ENCODE results near the gene ZNF764. TPM values are rescaled to one million over a fixed set of nuclear protein-coding genes. Genes with fewer than 3 reads are reported as not detected.

Gene ZNF764
- polyA plus RNA-seq (2013), result 4.2 and 4.4 TPM in 2 replicates

DNA sequence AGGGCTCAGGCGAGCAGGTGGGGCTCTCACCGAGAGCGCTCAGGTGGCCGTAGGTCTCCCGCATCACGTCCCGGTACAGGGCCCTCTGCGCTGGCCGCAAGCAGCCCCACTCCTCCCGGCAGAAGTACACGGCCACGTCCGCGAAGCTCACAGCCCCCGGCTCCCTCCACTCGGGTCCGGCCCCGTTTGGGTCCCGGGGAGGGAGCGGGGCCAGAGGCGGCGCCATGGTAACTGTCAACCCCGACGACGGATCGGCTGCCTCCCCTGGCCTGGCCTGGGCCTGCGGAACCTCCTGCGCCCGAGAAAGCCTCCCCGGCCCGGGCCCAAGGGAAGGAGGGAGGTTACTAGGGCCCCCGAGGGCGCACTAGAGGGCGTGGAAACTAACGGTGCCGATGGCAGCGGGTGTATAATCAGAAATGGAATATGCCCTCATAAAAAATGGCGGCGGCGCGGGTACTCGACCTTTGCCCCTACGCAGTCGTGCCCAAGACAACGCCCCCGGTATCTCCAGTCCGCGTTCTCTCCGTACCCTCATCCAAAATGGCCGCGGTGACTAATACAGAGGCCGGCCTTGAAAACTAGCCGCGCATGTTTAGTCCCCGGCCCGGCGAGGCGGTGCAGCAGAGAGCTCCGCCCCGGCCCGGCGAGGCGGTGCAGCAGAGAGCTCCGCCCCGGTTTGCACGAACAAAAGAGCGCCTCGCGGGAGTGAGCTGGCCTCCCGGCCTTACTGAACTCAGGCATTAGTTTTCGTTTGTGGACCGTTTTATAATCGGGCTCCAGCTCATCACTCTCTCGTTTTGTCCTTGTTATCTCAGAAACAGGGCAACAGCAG lies at the start of gene ZNF764:
Gene ZNF764 (minus strand): TSS at position 418 of the 832 bp plus-strand sequence. CDS start 192 bp downstream, at position 226.
- peak within 1 kb of the TSS; percentile 69 for H2AK5ac ChIP-seq (ENCODE audit: low read length)
- peak within 1 kb of the TSS; percentile 87 for H3K4me3 ChIP-seq (ENCODE audit: low read depth, low read length)
- H3K23ac ChIP-seq (ENCODE audit: low read length), result no peak within 1 kb of the TSS
- peaks cover 6% of the 10 kb centered on the region for H3K79me2 ChIP-seq (ENCODE audit: control insufficient read depth, insufficient read depth, low read length, poor library complexity)
- peak; percentile 99 for DNase-seq
- H2BK5ac ChIP-seq (ENCODE audit: low read depth, low read length, poor library complexity), result peak within 1 kb of the TSS; percentile 81
- no peaks in the 10 kb centered on the region for H3K9me3 ChIP-seq (ENCODE audit: insufficient read depth, low read depth, low read length)
- H3K4me2 ChIP-seq (ENCODE audit: low read length), result peak within 1 kb of the TSS; percentile 90
- peaks cover 4 to 7% of the 10 kb centered on the region in 2 experiments for H3K4me1 ChIP-seq (ENCODE audit: control insufficient read depth in 1 of 2, insufficient read depth in 2 of 2, low read length in 2 of 2)
- peak within 1 kb of the TSS; percentile 82 for H3K4ac ChIP-seq (ENCODE audit: low read depth, low read length)
- H2BK12ac ChIP-seq (ENCODE audit: low read length), result peak within 1 kb of the TSS; percentile 8
- peak within 1 kb of the TSS; percentile 95 for H4K91ac ChIP-seq (ENCODE audit: low read depth, low read length)
- H3K14ac ChIP-seq (ENCODE audit: low read length), result peak within 1 kb of the TSS; percentile 91
- peak within 1 kb of the TSS; percentile 83 for H3K9ac ChIP-seq (ENCODE audit: low read length)
- H2AFZ ChIP-seq (ENCODE audit: insufficient read depth, low read length, poor library complexity), result peak within 1 kb of the TSS; percentile 69
- H3K36me3 ChIP-seq (ENCODE audit: control insufficient read depth in 1 of 2, insufficient read depth in 2 of 2, low read length in 2 of 2), result peaks cover 14% of the 10 kb centered on the region in 2 experiments
- H3K27ac ChIP-seq (ENCODE audit: low read depth, low read length), result peak within 1 kb of the TSS; percentile 75
- peak within 1 kb of the TSS; percentile 86 for H2BK120ac ChIP-seq (ENCODE audit: insufficient read depth, low read length, poor library complexity)
- no CpG with 5 or more reads among the region's 74 CpGs for WGBS (ENCODE audit: extremely low coverage, insufficient coverage, insufficient read length)
- peak within 1 kb of the TSS; percentile 93 for H4K12ac ChIP-seq (ENCODE audit: low read depth, low read length)
- peak within 1 kb of the TSS; percentile 98 for H4K8ac ChIP-seq (ENCODE audit: low read depth, low read length)
- H3K79me1 ChIP-seq (ENCODE audit: low read length), result peaks cover 13% of the 10 kb centered on the region
- peak within 1 kb of the TSS; percentile 86 for H3K18ac ChIP-seq (ENCODE audit: low read length)
- no peaks in the 10 kb centered on the region for H3K27me3 ChIP-seq (ENCODE audit: insufficient read depth, low read length)

DNA sequence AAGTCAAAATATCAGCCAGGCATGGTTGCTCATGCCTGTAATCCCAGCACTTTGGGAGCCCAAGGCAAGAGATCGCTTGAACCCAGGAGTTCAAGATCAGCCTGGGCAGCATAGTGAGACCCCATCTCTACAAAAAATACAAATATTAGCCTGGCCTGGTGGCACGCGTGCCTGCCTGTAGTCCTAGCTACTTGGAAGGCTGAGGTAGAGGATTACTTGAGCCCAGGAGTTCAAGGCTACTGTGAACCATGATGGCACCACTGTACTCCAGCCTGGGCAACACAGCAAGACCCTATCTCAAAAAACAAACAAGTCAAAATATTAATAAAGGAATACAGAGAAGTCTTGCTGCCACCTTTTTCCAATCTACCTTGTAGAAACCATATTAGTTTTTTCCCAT lies 47.8 kb upstream of the ZNF764 start:
- no peak overlapping the region for H3K9ac ChIP-seq (ENCODE audit: low read length)
- no peak overlapping the region for H3K27ac ChIP-seq (ENCODE audit: low read depth, low read length)
- H2AFZ ChIP-seq (ENCODE audit: insufficient read depth, low read length, poor library complexity), result no peak overlapping the region
- peaks cover 5% of the 10 kb centered on the region for H3K79me2 ChIP-seq (ENCODE audit: control insufficient read depth, insufficient read depth, low read length, poor library complexity)
- H3K79me1 ChIP-seq (ENCODE audit: low read length), result peaks cover 5% of the 10 kb centered on the region
- no peak overlapping the region for H3K4me2 ChIP-seq (ENCODE audit: low read length)
- WGBS (ENCODE audit: extremely low coverage, insufficient coverage, insufficient read length), result no CpG with 5 or more reads among the region's 3 CpGs
- H3K9me3 ChIP-seq (ENCODE audit: insufficient read depth, low read depth, low read length), result peaks cover 2% of the 10 kb centered on the region
- H3K4me1 ChIP-seq (ENCODE audit: control insufficient read depth in 1 of 2, insufficient read depth in 2 of 2, low read length in 2 of 2), result no peaks in the 10 kb centered on the region
- no peak overlapping the region for H2AK5ac ChIP-seq (ENCODE audit: low read length)
- no peak overlapping the region for H2BK120ac ChIP-seq (ENCODE audit: insufficient read depth, low read length, poor library complexity)
- no peak overlapping the region for H4K8ac ChIP-seq (ENCODE audit: low read depth, low read length)
- H2BK5ac ChIP-seq (ENCODE audit: low read depth, low read length, poor library complexity), result no peak overlapping the region
- H3K4me3 ChIP-seq (ENCODE audit: low read depth, low read length), result no peak overlapping the region
- H4K91ac ChIP-seq (ENCODE audit: low read depth, low read length), result no peak overlapping the region
- H3K14ac ChIP-seq (ENCODE audit: low read length), result no peak overlapping the region
- H2BK12ac ChIP-seq (ENCODE audit: low read length), result no peak overlapping the region
- H3K23ac ChIP-seq (ENCODE audit: low read length), result no peak overlapping the region
- DNase-seq, result no peak
- H3K18ac ChIP-seq (ENCODE audit: low read length), result no peak overlapping the region
- no peak overlapping the region for H4K12ac ChIP-seq (ENCODE audit: low read depth, low read length)
- H3K36me3 ChIP-seq (ENCODE audit: control insufficient read depth in 1 of 2, insufficient read depth in 2 of 2, low read length in 2 of 2), result peaks cover 15 to 30% of the 10 kb centered on the region in 2 experiments
- no peaks in the 10 kb centered on the region for H3K27me3 ChIP-seq (ENCODE audit: insufficient read depth, low read length)
- no peak overlapping the region for H3K4ac ChIP-seq (ENCODE audit: low read depth, low read length)

DNA sequence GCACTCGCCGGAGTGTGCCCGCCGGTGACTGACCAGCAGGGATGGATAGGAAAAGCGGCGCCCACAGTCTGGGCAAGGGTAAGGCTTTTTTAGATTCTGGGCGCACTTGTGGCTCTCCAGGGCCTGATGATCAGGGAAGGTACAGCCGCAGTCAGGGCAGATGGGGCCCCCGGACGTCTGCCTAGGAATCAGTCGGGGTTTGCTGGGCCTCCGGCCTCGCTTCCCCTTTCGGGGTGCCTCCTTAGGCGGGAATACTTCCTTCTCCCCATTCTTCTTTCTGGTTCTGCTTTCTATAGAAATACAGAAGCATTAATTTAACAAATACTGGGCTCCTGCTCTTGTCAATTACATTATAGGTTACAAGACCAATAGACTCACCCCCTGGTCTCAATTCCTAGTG lies 47.0 kb upstream of the ZNF764 start:
- Histone ChIP-seq H3K79me2 (ENCODE audit: control insufficient read depth, insufficient read depth, low read length, poor library complexity) (peaks cover 5% of the 10 kb centered on the region), H4K12ac (ENCODE audit: low read depth, low read length) (no peak overlapping the region), H3K9ac (ENCODE audit: low read length) (no peak overlapping the region), H3K36me3 (ENCODE audit: control insufficient read depth in 1 of 2, insufficient read depth in 2 of 2, low read length in 2 of 2) (peaks cover 15 to 30% of the 10 kb centered on the region in 2 experiments), H2BK120ac (ENCODE audit: insufficient read depth, low read length, poor library complexity) (no peak overlapping the region), H3K18ac (ENCODE audit: low read length) (no peak overlapping the region), H2BK12ac (ENCODE audit: low read length) (no peak overlapping the region), H2BK5ac (ENCODE audit: low read depth, low read length, poor library complexity) (no peak overlapping the region), H2AFZ (ENCODE audit: insufficient read depth, low read length, poor library complexity) (no peak overlapping the region), H3K4me2 (ENCODE audit: low read length) (no peak overlapping the region), H3K14ac (ENCODE audit: low read length) (no peak overlapping the region), H2AK5ac (ENCODE audit: low read length) (no peak overlapping the region), H3K23ac (ENCODE audit: low read length) (no peak overlapping the region), H4K91ac (ENCODE audit: low read depth, low read length) (no peak overlapping the region), H3K27ac (ENCODE audit: low read depth, low read length) (no peak overlapping the region), H3K79me1 (ENCODE audit: low read length) (peaks cover 5% of the 10 kb centered on the region), H3K4me1 (ENCODE audit: control insufficient read depth in 1 of 2, insufficient read depth in 2 of 2, low read length in 2 of 2) (no peaks in the 10 kb centered on the region), H4K8ac (ENCODE audit: low read depth, low read length) (no peak overlapping the region), H3K27me3 (ENCODE audit: insufficient read depth, low read length) (no peaks in the 10 kb centered on the region), H3K9me3 (ENCODE audit: insufficient read depth, low read depth, low read length) (peaks cover 2% of the 10 kb centered on the region), H3K4me3 (ENCODE audit: low read depth, low read length) (no peak overlapping the region), H3K4ac (ENCODE audit: low read depth, low read length) (no peak overlapping the region)
- WGBS (ENCODE audit: extremely low coverage, insufficient coverage, insufficient read length), result no CpG with 5 or more reads among the region's 15 CpGs
- DNase-seq, result peak in 1 of 2 donors; percentile 1

DNA sequence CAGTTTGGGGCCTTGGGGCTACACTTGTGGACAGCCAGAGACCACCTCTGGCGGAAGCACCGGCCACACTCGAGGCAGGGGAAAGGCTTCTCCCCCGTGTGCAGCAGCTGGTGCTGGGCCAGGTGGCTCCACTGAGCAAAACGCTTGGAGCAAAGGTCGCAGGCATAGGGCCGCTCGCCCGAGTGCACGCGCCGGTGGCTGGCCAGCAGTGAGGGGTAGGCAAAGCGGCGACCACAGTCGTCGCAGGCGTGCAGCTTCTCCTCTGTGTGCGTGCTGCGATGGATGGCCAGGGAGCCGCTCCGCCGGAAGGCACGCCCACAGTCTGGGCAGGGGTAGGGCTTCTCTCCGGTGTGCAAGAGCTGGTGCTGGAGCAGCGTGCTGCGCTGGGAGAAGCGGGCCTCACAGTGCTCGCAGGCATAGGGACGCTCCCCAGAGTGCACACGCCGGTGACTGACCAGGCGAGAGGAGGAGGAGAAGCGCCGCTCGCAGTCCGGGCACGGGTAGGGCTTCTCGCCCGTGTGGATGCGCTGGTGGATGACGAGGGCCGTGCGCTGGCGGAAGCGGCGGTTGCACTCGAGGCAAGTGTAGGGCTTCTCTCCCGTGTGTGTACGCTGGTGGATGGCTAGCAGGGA lies 46.3 kb upstream of the ZNF764 start:
- no peak for DNase-seq
- no peak overlapping the region for H3K23ac ChIP-seq (ENCODE audit: low read length)
- H3K27ac ChIP-seq (ENCODE audit: low read depth, low read length), result no peak overlapping the region
- no peak overlapping the region for H2BK5ac ChIP-seq (ENCODE audit: low read depth, low read length, poor library complexity)
- no peak overlapping the region for H2BK120ac ChIP-seq (ENCODE audit: insufficient read depth, low read length, poor library complexity)
- no peak overlapping the region for H2AFZ ChIP-seq (ENCODE audit: insufficient read depth, low read length, poor library complexity)
- H3K14ac ChIP-seq (ENCODE audit: low read length), result no peak overlapping the region
- H4K91ac ChIP-seq (ENCODE audit: low read depth, low read length), result no peak overlapping the region
- no peaks in the 10 kb centered on the region for H3K79me1 ChIP-seq (ENCODE audit: low read length)
- H4K8ac ChIP-seq (ENCODE audit: low read depth, low read length), result no peak overlapping the region
- WGBS (ENCODE audit: extremely low coverage, insufficient coverage, insufficient read length), result no CpG with 5 or more reads among the region's 49 CpGs
- peak overlapping the region; percentile 16 for H3K4me3 ChIP-seq (ENCODE audit: low read depth, low read length)
- no peak overlapping the region for H2AK5ac ChIP-seq (ENCODE audit: low read length)
- H3K79me2 ChIP-seq (ENCODE audit: control insufficient read depth, insufficient read depth, low read length, poor library complexity), result no peaks in the 10 kb centered on the region
- H3K36me3 ChIP-seq (ENCODE audit: control insufficient read depth in 1 of 2, insufficient read depth in 2 of 2, low read length in 2 of 2), result peaks cover 15 to 30% of the 10 kb centered on the region in 2 experiments
- H3K4me1 ChIP-seq (ENCODE audit: control insufficient read depth in 1 of 2, insufficient read depth in 2 of 2, low read length in 2 of 2), result no peaks in the 10 kb centered on the region
- no peak overlapping the region for H3K9ac ChIP-seq (ENCODE audit: low read length)
- H3K18ac ChIP-seq (ENCODE audit: low read length), result no peak overlapping the region
- H3K27me3 ChIP-seq (ENCODE audit: insufficient read depth, low read length), result no peaks in the 10 kb centered on the region
- H3K9me3 ChIP-seq (ENCODE audit: insufficient read depth, low read depth, low read length), result peaks cover 2% of the 10 kb centered on the region
- no peak overlapping the region for H3K4me2 ChIP-seq (ENCODE audit: low read length)
- H2BK12ac ChIP-seq (ENCODE audit: low read length), result no peak overlapping the region
- no peak overlapping the region for H4K12ac ChIP-seq (ENCODE audit: low read depth, low read length)
- no peak overlapping the region for H3K4ac ChIP-seq (ENCODE audit: low read depth, low read length)

Measured in trophoblast cell (in vitro differentiated cells and primary cell).